ENCODE results near the gene AMOTL2.

Gene AMOTL2

DNA sequence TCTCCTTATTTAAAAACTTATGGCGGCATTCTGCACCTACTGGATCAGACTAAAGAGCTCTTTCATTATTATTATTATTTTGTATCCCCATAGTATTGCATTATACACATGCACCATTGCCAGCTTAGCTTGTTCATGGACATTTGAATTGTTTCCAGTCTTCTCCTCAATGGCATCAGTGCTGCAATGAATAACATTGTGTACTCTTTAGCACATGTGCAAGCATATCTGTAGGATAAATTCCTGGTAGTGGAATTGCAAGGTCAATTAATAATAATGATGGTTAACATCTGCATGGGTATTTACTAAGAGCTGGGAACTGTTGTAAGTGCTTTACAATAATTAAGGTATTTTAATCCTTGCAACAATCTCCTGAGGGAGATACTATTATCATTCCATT lies 52.0 kb downstream of the AMOTL2 start:
- TF ChIP-seq GABPA (IDR thresholded peaks at IDR 0.05; ENCODE audit: low read depth): no peak
- TF ChIP-seq, protein P1, sequence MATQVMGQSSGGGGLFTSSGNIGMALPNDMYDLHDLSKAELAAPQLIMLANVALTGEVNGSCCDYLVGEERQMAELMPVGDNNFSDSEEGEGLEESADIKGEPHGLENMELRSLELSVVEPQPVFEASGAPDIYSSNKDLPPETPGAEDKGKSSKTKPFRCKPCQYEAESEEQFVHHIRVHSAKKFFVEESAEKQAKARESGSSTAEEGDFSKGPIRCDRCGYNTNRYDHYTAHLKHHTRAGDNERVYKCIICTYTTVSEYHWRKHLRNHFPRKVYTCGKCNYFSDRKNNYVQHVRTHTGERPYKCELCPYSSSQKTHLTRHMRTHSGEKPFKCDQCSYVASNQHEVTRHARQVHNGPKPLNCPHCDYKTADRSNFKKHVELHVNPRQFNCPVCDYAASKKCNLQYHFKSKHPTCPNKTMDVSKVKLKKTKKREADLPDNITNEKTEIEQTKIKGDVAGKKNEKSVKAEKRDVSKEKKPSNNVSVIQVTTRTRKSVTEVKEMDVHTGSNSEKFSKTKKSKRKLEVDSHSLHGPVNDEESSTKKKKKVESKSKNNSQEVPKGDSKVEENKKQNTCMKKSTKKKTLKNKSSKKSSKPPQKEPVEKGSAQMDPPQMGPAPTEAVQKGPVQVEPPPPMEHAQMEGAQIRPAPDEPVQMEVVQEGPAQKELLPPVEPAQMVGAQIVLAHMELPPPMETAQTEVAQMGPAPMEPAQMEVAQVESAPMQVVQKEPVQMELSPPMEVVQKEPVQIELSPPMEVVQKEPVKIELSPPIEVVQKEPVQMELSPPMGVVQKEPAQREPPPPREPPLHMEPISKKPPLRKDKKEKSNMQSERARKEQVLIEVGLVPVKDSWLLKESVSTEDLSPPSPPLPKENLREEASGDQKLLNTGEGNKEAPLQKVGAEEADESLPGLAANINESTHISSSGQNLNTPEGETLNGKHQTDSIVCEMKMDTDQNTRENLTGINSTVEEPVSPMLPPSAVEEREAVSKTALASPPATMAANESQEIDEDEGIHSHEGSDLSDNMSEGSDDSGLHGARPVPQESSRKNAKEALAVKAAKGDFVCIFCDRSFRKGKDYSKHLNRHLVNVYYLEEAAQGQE (IDR thresholded peaks at IDR 0.05; ENCODE audit: insufficient replicate concordance, low read depth): no peak
- TF ChIP-seq SPI1 (IDR thresholded peaks at IDR 0.05; ENCODE audit: borderline replicate concordance, low read depth): no peak
- Histone ChIP-seq H3K27ac (replicated peaks) (no peak overlapping the region), H3K27me3 (ENCODE audit: insufficient read depth, poor library complexity, severe bottlenecking) (no peaks in the 10 kb centered on the region), H3K4me3 (replicated peaks; ENCODE audit: insufficient read depth, low read length) (no peak overlapping the region)
- no peak for DNase-seq (ENCODE audit: low read depth in 1 of 2, low spot score in 1 of 2)

DNA sequence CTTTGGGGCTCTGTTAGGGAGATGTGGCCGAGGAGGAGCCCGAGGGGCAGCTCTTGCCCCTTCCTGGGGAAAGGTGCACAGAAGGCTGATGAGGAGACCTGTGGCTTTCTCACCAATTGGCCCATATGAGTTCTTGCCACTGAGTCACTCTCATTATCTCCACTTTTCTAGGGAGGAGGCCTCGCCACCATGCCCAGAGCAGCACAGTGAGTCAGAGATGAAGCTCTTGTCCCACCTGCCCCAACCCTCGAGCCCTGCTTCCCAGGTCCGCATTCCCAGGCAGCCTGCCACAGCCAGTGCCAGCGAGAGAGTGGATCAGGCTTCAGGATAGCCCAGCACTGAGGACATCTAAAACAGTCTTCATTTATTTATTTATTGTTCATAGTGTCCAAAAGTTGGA lies 53.5 kb downstream of the AMOTL2 start:
- TF ChIP-seq, protein P1 (IDR thresholded peaks at IDR 0.05; ENCODE audit: insufficient replicate concordance, low read depth): no peak
- TF ChIP-seq GABPA (IDR thresholded peaks at IDR 0.05; ENCODE audit: low read depth) (no peak), POLR2AphosphoS5 (IDR thresholded peaks at IDR 0.05; ENCODE audit: low read depth) (no peak), SPI1 (IDR thresholded peaks at IDR 0.05; ENCODE audit: borderline replicate concordance, low read depth) (no peak), CTCF (IDR thresholded peaks at IDR 0.05; ENCODE audit: insufficient read depth, low read length) (no peak)

DNA sequence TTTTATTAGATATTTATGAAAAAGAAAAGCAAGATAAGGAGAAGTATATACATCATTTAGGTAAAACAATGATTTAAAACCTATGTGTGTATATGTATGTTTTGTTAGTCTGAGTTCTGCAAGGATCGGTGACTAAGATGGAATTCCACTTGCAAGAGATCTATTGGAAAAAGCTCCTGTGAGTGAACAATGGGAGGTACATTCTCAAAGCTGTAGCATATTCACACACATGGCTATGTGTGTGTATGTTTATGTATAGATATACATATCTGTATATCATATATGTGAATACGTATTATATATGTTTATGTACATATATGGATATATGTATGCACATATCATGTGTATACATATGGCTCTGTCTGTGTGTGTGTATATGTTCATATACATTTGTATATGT lies 54.3 kb downstream of the AMOTL2 start:
- H3K4me3 ChIP-seq (replicated peaks; ENCODE audit: insufficient read depth, low read length): no peak overlapping the region
- no peak overlapping the region for H3K27ac ChIP-seq (replicated peaks)
- no peak for DNase-seq (ENCODE audit: low read depth in 1 of 2, low spot score in 1 of 2)
- H3K27me3 ChIP-seq (ENCODE audit: insufficient read depth, poor library complexity, severe bottlenecking): no peaks in the 10 kb centered on the region
- TF ChIP-seq GABPA (IDR thresholded peaks at IDR 0.05; ENCODE audit: low read depth): no peak
- TF ChIP-seq POLR2AphosphoS5 (IDR thresholded peaks at IDR 0.05; ENCODE audit: low read depth): no peak
- no peak for TF ChIP-seq CTCF (IDR thresholded peaks at IDR 0.05; ENCODE audit: insufficient read depth, low read length)
- TF ChIP-seq, protein P1 (IDR thresholded peaks at IDR 0.05; ENCODE audit: insufficient replicate concordance, low read depth): no peak

More for the DNA sequence above, 53.5 kb downstream of the AMOTL2 start:
- Histone ChIP-seq H3K27ac (replicated peaks) (no peak overlapping the region), H3K27me3 (ENCODE audit: insufficient read depth, poor library complexity, severe bottlenecking) (no peaks in the 10 kb centered on the region), H3K4me3 (replicated peaks; ENCODE audit: insufficient read depth, low read length) (no peak overlapping the region)
- DNase-seq (ENCODE audit: low read depth in 1 of 2, low spot score in 1 of 2): no peak

- TF ChIP-seq, protein P1 (IDR thresholded peaks at IDR 0.05; ENCODE audit: insufficient replicate concordance, low read depth): no peak
- TF ChIP-seq CTCF (IDR thresholded peaks at IDR 0.05; ENCODE audit: insufficient read depth, low read length) (no peak), SPI1 (IDR thresholded peaks at IDR 0.05; ENCODE audit: borderline replicate concordance, low read depth) (no peak), GABPA (IDR thresholded peaks at IDR 0.05; ENCODE audit: low read depth) (no peak), POLR2AphosphoS5 (IDR thresholded peaks at IDR 0.05; ENCODE audit: low read depth) (no peak)
- no peak for DNase-seq (ENCODE audit: low read depth in 1 of 2, low spot score in 1 of 2)
- Histone ChIP-seq H3K27ac (replicated peaks) (no peak overlapping the region), H3K27me3 (ENCODE audit: insufficient read depth, poor library complexity, severe bottlenecking) (peaks cover 10% of the 10 kb centered on the region), H3K4me3 (replicated peaks; ENCODE audit: insufficient read depth, low read length) (no peak overlapping the region)
Observed at GRCh38 chr3:134318166-134318565, 56.1 kb downstream of the AMOTL2 start.

All from HL-60 (cell line).